ENCODE measurements around the gene PPFIBP1. TPM values are rescaled to one million over a fixed set of nuclear protein-coding genes. Genes with fewer than 3 reads are reported as not detected.

PPFIBP1 gene
- total and polyA plus RNA-seq, 2 of the 8 experiments (the other 6 are each of a cell fraction or from before 2014, with no cell fraction given), result 7.7 to 31.3 TPM

DNA sequence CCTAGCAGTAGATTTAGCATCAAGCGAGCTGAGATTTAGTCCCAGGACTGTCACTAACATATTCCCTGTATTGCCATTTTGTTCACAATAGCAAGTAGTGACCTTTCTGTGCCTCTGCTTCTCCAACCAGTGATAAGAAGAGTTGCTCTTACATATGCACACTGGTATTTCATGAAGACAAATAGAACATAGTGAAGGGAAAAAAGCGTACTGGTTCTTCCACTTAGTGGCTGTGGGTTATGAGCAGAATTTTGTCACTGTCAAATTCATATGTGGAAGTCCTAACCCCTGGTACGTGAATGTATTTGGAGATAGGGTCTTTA, 12.3 kb upstream of the PPFIBP1 start:
- no peak for FAIRE-seq
- Histone ChIP-seq H3K56ac (replicated peaks; ENCODE audit: insufficient read length, low read depth, low read length) (no peak overlapping the region), H3K9me3 (ENCODE audit: insufficient read depth in 2 of 2, low read depth in 1 of 2, low read length in 1 of 2) (no peaks in the 10 kb centered on the region), H3K36me3 (ENCODE audit: control insufficient read depth in 2 of 4, insufficient read depth in 4 of 4, low read length in 3 of 4) (no peaks in the 10 kb centered on the region), H2BK20ac (ENCODE audit: low read length) (no peak overlapping the region), H4K20me1 (replicated peaks in 1 of 2; ENCODE audit: control insufficient read depth in 1 of 2, insufficient read depth in 2 of 2, low read length in 2 of 2) (no peaks in the 10 kb centered on the region), H4K8ac (ENCODE audit: extremely low read depth, insufficient read depth, low read length) (no peak overlapping the region), H3K4me1 (replicated peaks in 1 of 4; ENCODE audit: control insufficient read depth in 3 of 4, insufficient read depth in 4 of 4, low read length in 3 of 4) (no peaks in the 10 kb centered on the region; a peak in 1 of 7 replicates), H3K23me2 (ENCODE audit: low read depth, low read length) (no peaks in the 10 kb centered on the region), H3K79me1 (ENCODE audit: low read depth, low read length) (no peaks in the 10 kb centered on the region), H3K79me2 (ENCODE audit: control insufficient read depth in 1 of 2, insufficient read depth in 2 of 2, low read length in 2 of 2) (no peaks in the 10 kb centered on the region), H4K5ac (ENCODE audit: insufficient read length, low read depth, low read length) (no peak overlapping the region), H3K4ac (replicated peaks; ENCODE audit: insufficient read length, low read depth, low read length) (no peak overlapping the region), H3K18ac (ENCODE audit: extremely low read depth, low read length) (no peak overlapping the region), H3K14ac (ENCODE audit: insufficient read length) (no peak overlapping the region), H3K23ac (ENCODE audit: insufficient read length) (no peak overlapping the region), H2BK15ac (ENCODE audit: low read length) (no peak overlapping the region), H2AFZ (ENCODE audit: low read length) (no peak overlapping the region), H2BK12ac (ENCODE audit: low read depth, low read length) (no peak overlapping the region), H3K9ac (replicated peaks in 1 of 4; ENCODE audit: extremely low read depth in 1 of 4, low read depth in 3 of 4, low read length in 3 of 4) (no peak overlapping the region), H2BK120ac (replicated peaks; ENCODE audit: low read depth, low read length) (no peak overlapping the region), H2BK5ac (ENCODE audit: low read depth, low read length) (no peak overlapping the region), H4K91ac (replicated peaks; ENCODE audit: insufficient read length, low read length) (no peak overlapping the region), H3K4me2 (ENCODE audit: insufficient read depth in 1 of 2, low read depth in 2 of 2, low read length in 2 of 2) (no peak overlapping the region), H3K4me3 (ENCODE audit: extremely low read depth in 1 of 4, insufficient read depth in 2 of 4, low read depth in 3 of 4, low read length in 4 of 4) (no peak overlapping the region), H2AK5ac (ENCODE audit: low read depth, low read length) (no peak overlapping the region), H3K27me3 (replicated peaks in 1 of 4; ENCODE audit: control insufficient read depth in 3 of 4, extremely low read depth in 1 of 4, insufficient read depth in 3 of 4, low read length in 3 of 4) (no peaks in the 10 kb centered on the region), H3K27ac (ENCODE audit: low read depth, low read length) (no peak overlapping the region)
- DNase-seq (ENCODE audit: low read depth in 1 of 2, low spot score in 2 of 2), result no peak
- 89% methylated on average over 3 of the region's 3 CpGs; no CpG with 5 or more reads in 1 of the 2 experiments for WGBS, 2 experiments (ENCODE audit: extremely low coverage in 1 of 2, insufficient coverage in 1 of 2, insufficient read length in 1 of 2, insufficient replicate concordance in 2 of 2, low coverage in 1 of 2, low lambda C conversion rate in 2 of 2, missing lambda C conversion rate in 1 of 2)
- TF ChIP-seq ZNF274 (IDR thresholded peaks at IDR 0.05; ENCODE audit: borderline replicate concordance, extremely low read depth, low read length) (no peak), CHD2 (IDR thresholded peaks at IDR 0.05; ENCODE audit: low read length) (no peak), SAP30 (IDR thresholded peaks at IDR 0.05; ENCODE audit: insufficient read depth, insufficient replicate concordance, low read length) (no peak), BACH1 (IDR thresholded peaks at IDR 0.05; ENCODE audit: low read length) (no peak)
- TF ChIP-seq, protein P1, sequence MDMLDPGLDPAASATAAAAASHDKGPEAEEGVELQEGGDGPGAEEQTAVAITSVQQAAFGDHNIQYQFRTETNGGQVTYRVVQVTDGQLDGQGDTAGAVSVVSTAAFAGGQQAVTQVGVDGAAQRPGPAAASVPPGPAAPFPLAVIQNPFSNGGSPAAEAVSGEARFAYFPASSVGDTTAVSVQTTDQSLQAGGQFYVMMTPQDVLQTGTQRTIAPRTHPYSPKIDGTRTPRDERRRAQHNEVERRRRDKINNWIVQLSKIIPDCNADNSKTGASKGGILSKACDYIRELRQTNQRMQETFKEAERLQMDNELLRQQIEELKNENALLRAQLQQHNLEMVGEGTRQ (IDR thresholded peaks at IDR 0.05; ENCODE audit: low read length), result no peak
- ChIA-PET CTCF (ENCODE audit: partially characterized antibody) (no interaction called here), POLR2A (ENCODE audit: partially characterized antibody) (no interaction called here)

Data from H1 (cell line).